ENCODE data around the gene IZUMO1. TPM values are rescaled to one million over a fixed set of nuclear protein-coding genes. Genes with fewer than 3 reads are reported as not detected.
"Not testable (repeated sequence)": the region's sequence is repeated elsewhere in the genome, so short reads cannot be mapped to it uniquely, and the experiment has no call there.

The IZUMO1 gene
- total RNA-seq, 2 donors from 2014 or later, result not detected

GRCh38 chr19:48772503-48772953 is 25.8 kb upstream of the IZUMO1 start:
- no peaks in the 10 kb centered on the region for H3K9me3 ChIP-seq
- no peak overlapping the region for H3K4me3 ChIP-seq
- DNase-seq, result no peak
- no peaks in the 10 kb centered on the region for H3K4me1 ChIP-seq
- H3K27ac ChIP-seq, result no peak overlapping the region
- no peak for TF ChIP-seq CTCF (IDR thresholded peaks at IDR 0.05)
- intact Hi-C loops (cut with DNase I), result no loop called here
- peaks cover 20% of the 10 kb centered on the region for H3K27me3 ChIP-seq
- H3K36me3 ChIP-seq, result no peaks in the 10 kb centered on the region
- H3K9ac ChIP-seq (ENCODE audit: low read depth in 2 of 2, low read length in 2 of 2), result no peak overlapping the region

- H3K4me1 ChIP-seq, result no peaks in the 10 kb centered on the region
- no peak for TF ChIP-seq CTCF (IDR thresholded peaks at IDR 0.05)
- H3K4me3 ChIP-seq, result no peak overlapping the region
- DNase-seq, result no peak
- no peak overlapping the region for H3K9ac ChIP-seq (ENCODE audit: low read depth in 2 of 2, low read length in 2 of 2)
- no peaks in the 10 kb centered on the region for H3K36me3 ChIP-seq
- no peak overlapping the region for H3K27ac ChIP-seq
- no peaks in the 10 kb centered on the region for H3K9me3 ChIP-seq
- intact Hi-C loops (cut with DNase I), result no loop called here
- H3K27me3 ChIP-seq, result peaks cover 20% of the 10 kb centered on the region
Observed at GRCh38 chr19:48770734-48771472, 24.2 kb upstream of the IZUMO1 start.

GRCh38 chr19:48770266-48770665 is 23.6 kb upstream of the IZUMO1 start:
- Histone ChIP-seq H3K4me1 (no peaks in the 10 kb centered on the region), H3K9me3 (no peaks in the 10 kb centered on the region), H3K27ac (no peak overlapping the region), H3K36me3 (no peaks in the 10 kb centered on the region), H3K27me3 (peaks cover 20% of the 10 kb centered on the region), H3K4me3 (no peak overlapping the region), H3K9ac (ENCODE audit: low read depth in 2 of 2, low read length in 2 of 2) (no peak overlapping the region)
- TF ChIP-seq CTCF (IDR thresholded peaks at IDR 0.05), result no peak
- DNase-seq, result no peak
- intact Hi-C loops (cut with DNase I), result no loop called here

GRCh38 chr19:48768994-48769713 is 22.4 kb upstream of the IZUMO1 start:
- no peak for DNase-seq
- no peak overlapping the region for H3K27ac ChIP-seq

GRCh38 chr19:48768171-48768753 is 21.6 kb upstream of the IZUMO1 start:
- H3K36me3 ChIP-seq; intact Hi-C loops (cut with DNase I); H3K4me3 ChIP-seq; H3K4me1 ChIP-seq; H3K9ac ChIP-seq (ENCODE audit: low read depth in 2 of 2, low read length in 2 of 2); H3K27ac ChIP-seq; DNase-seq; H3K9me3 ChIP-seq: not testable (repeated sequence)
- H3K27me3 ChIP-seq, result peaks cover 20% of the 10 kb centered on the region

More at GRCh38 chr19:48768994-48769713, 22.4 kb upstream of the IZUMO1 start:
- Histone ChIP-seq H3K9me3 (no peaks in the 10 kb centered on the region), H3K36me3 (no peaks in the 10 kb centered on the region), H3K27me3 (peaks cover 20% of the 10 kb centered on the region), H3K9ac (ENCODE audit: low read depth in 2 of 2, low read length in 2 of 2) (no peak overlapping the region), H3K4me3 (no peak overlapping the region), H3K4me1 (no peaks in the 10 kb centered on the region)
- no peak for TF ChIP-seq CTCF (IDR thresholded peaks at IDR 0.05)
- intact Hi-C loops (cut with DNase I), result no loop called here

GRCh38 chr19:48765816-48766215 is 19.1 kb upstream of the IZUMO1 start:
- H3K27me3 ChIP-seq; H3K9me3 ChIP-seq; DNase-seq; H3K27ac ChIP-seq; H3K36me3 ChIP-seq; H3K4me1 ChIP-seq; H3K9ac ChIP-seq (ENCODE audit: low read depth in 2 of 2, low read length in 2 of 2); intact Hi-C loops (cut with DNase I); H3K4me3 ChIP-seq: not testable (repeated sequence)

Data from colonic mucosa (tissue), 4 donors.